Subcutaneous abdominal adipose tissue (tissue), 5 donors: Measurements from ENCODE around the gene LRBA.
"Not testable (repeated sequence)": the region's sequence is repeated elsewhere in the genome, so short reads cannot be mapped to it uniquely, and the experiment has no call there.

Experiments used
- H3K27ac ChIP-seq: one replicate; pipeline ENCODE4 v1.7.0; 2013; ENCODE audit warnings: low read depth, mild to moderate bottlenecking, inconsistent platforms, low read length, moderate library complexity
- H3K27me3 ChIP-seq, 5 donors: one replicate each; pipeline ENCODE4 v1.7.0; 2013; ENCODE audit warnings: low read length in 5 of 5, inconsistent platforms in 1 of 5; ENCODE audit not compliant: control insufficient read depth in 5 of 5, insufficient read depth in 4 of 5
- H3K36me3 ChIP-seq, 5 donors: one replicate each; pipeline ENCODE4 v1.7.0; 2013; ENCODE audit warnings: low read length in 5 of 5; ENCODE audit not compliant: control insufficient read depth in 5 of 5, insufficient read depth in 5 of 5
- H3K4me1 ChIP-seq, 5 donors: one replicate each; pipeline ENCODE4 v1.7.0; 2013; ENCODE audit warnings: low read length in 5 of 5, mild to moderate bottlenecking in 3 of 5, moderate library complexity in 1 of 5; ENCODE audit not compliant: control insufficient read depth in 5 of 5, insufficient read depth in 5 of 5
- H3K4me3 ChIP-seq, 5 donors: one replicate each; pipeline ENCODE4 v1.7.0; 2013; ENCODE audit warnings: low read length in 5 of 5, low read depth in 1 of 5
- H3K9ac ChIP-seq, 5 donors: one replicate each; pipeline ENCODE4 v1.7.0; 2013; ENCODE audit warnings: low read length in 5 of 5, mild to moderate bottlenecking in 4 of 5, moderate library complexity in 3 of 5
- H3K9me3 ChIP-seq, 5 donors: one replicate each; pipeline ENCODE4 v1.7.0; 2013; ENCODE audit warnings: low read length in 5 of 5; ENCODE audit not compliant: control insufficient read depth in 5 of 5
- donor health status: healthy.
- donor health status: healthy.
- donor health status: healthy.
- donor health status: healthy.
- donor health status: healthy.

LRBA gene

GRCh38 chr4:150960818-150961217, 54.3 kb downstream of the LRBA start:
- Histone ChIP-seq H3K9ac (no peak overlapping the region), H3K9me3 (peaks cover 0 to 4% (median 0%) of the 10 kb centered on the region in 5 donors), H3K4me1 (peaks cover 0 to 7% (median 2%) of the 10 kb centered on the region in 5 donors), H3K27ac (no peak overlapping the region), H3K4me3 (no peak overlapping the region), H3K36me3 (no peaks in the 10 kb centered on the region), H3K27me3 (no peaks in the 10 kb centered on the region)

GRCh38 chr4:150960079-150960478, 55.0 kb downstream of the LRBA start:
- Histone ChIP-seq H3K27ac (no peak overlapping the region), H3K27me3 (no peaks in the 10 kb centered on the region), H3K9me3 (peaks cover 0 to 4% (median 0%) of the 10 kb centered on the region in 5 donors), H3K4me1 (peaks cover 0 to 7% (median 2%) of the 10 kb centered on the region in 5 donors), H3K36me3 (no peaks in the 10 kb centered on the region), H3K9ac (no peak overlapping the region), H3K4me3 (no peak overlapping the region)

GRCh38 chr4:150957981-150958380, 57.1 kb downstream of the LRBA start:
- H3K27ac ChIP-seq, H3K4me3 ChIP-seq, H3K9me3 ChIP-seq, H3K27me3 ChIP-seq, H3K36me3 ChIP-seq, H3K4me1 ChIP-seq, H3K9ac ChIP-seq: not testable (repeated sequence)

- not testable (repeated sequence) for H3K4me1 ChIP-seq, H3K27me3 ChIP-seq, H3K36me3 ChIP-seq, H3K4me3 ChIP-seq, H3K27ac ChIP-seq, H3K9me3 ChIP-seq, H3K9ac ChIP-seq
Observed at GRCh38 chr4:150957095-150957494, 58.0 kb downstream of the LRBA start.

GRCh38 chr4:150953916-150954315, 61.2 kb downstream of the LRBA start:
- H3K9ac ChIP-seq, H3K9me3 ChIP-seq, H3K27ac ChIP-seq, H3K4me1 ChIP-seq, H3K4me3 ChIP-seq, H3K27me3 ChIP-seq, H3K36me3 ChIP-seq: not testable (repeated sequence)

GRCh38 chr4:150952167-150952845, 62.8 kb downstream of the LRBA start:
- Histone ChIP-seq H3K4me1 (peaks cover 0 to 5% (median 0%) of the 10 kb centered on the region in 5 donors), H3K9me3 (no peaks in the 10 kb centered on the region), H3K36me3 (no peaks in the 10 kb centered on the region), H3K27ac (no peak overlapping the region), H3K27me3 (no peaks in the 10 kb centered on the region), H3K4me3 (no peak overlapping the region), H3K9ac (no peak overlapping the region)

GRCh38 chr4:150950657-150951288, 64.3 kb downstream of the LRBA start:
- H3K9ac ChIP-seq, result no peak overlapping the region
- no peaks in the 10 kb centered on the region for H3K27me3 ChIP-seq
- no peak overlapping the region for H3K27ac ChIP-seq
- no peaks in the 10 kb centered on the region for H3K9me3 ChIP-seq
- H3K4me3 ChIP-seq, result no peak overlapping the region
- H3K4me1 ChIP-seq, result peaks cover 0 to 5% (median 3%) of the 10 kb centered on the region in 5 donors
- H3K36me3 ChIP-seq, result no peaks in the 10 kb centered on the region

- no peaks in the 10 kb centered on the region for H3K36me3 ChIP-seq
- no peaks in the 10 kb centered on the region for H3K27me3 ChIP-seq
- H3K4me1 ChIP-seq, result peaks cover 0 to 5% (median 3%) of the 10 kb centered on the region in 5 donors
- H3K4me3 ChIP-seq, result no peak overlapping the region
- no peak overlapping the region for H3K27ac ChIP-seq
- no peaks in the 10 kb centered on the region for H3K9me3 ChIP-seq
- H3K9ac ChIP-seq, result no peak overlapping the region
Observed at GRCh38 chr4:150949943-150950342, 65.1 kb downstream of the LRBA start.

- Histone ChIP-seq H3K36me3 (no peaks in the 10 kb centered on the region), H3K4me3 (no peak overlapping the region), H3K27me3 (no peaks in the 10 kb centered on the region), H3K9me3 (no peaks in the 10 kb centered on the region), H3K27ac (no peak overlapping the region), H3K4me1 (peaks cover 0 to 5% (median 3%) of the 10 kb centered on the region in 5 donors), H3K9ac (no peak overlapping the region)
Observed at GRCh38 chr4:150949342-150949741, 65.7 kb downstream of the LRBA start.

- peaks cover 0 to 7% (median 3%) of the 10 kb centered on the region in 5 donors for H3K4me1 ChIP-seq
- H3K27me3 ChIP-seq, result no peaks in the 10 kb centered on the region
- H3K36me3 ChIP-seq, result no peaks in the 10 kb centered on the region
- no peak overlapping the region for H3K4me3 ChIP-seq
- H3K9ac ChIP-seq, result no peak overlapping the region
- no peaks in the 10 kb centered on the region for H3K9me3 ChIP-seq
- no peak overlapping the region for H3K27ac ChIP-seq
Observed at GRCh38 chr4:150948710-150949109, 66.4 kb downstream of the LRBA start.
